ENCODE measurements around the gene COL9A1. TPM values are rescaled to one million over a fixed set of nuclear protein-coding genes. Genes with fewer than 3 reads are reported as not detected.

Gene COL9A1
- polyA plus RNA-seq, 1 of the 3 experiments (the other 2 are of a cell fraction): 0.05 TPM

GRCh38 chr6:70183538-70183937, 119.3 kb downstream of the COL9A1 start:
- Histone ChIP-seq H3K9me2 (no peaks in the 10 kb centered on the region), H3F3A (replicated peaks; ENCODE audit: insufficient read depth) (no peaks in the 10 kb centered on the region), H3K79me2 (ENCODE audit: insufficient read depth) (no peaks in the 10 kb centered on the region), H3K4me1 (ENCODE audit: control insufficient read depth in 1 of 2, insufficient read depth in 2 of 2, low read depth in 1 of 2, low read length in 1 of 2) (0 out of 4 replicates have a peak, but pooled peaks cover 0 to 4% of the 10 kb centered on the region in 2 experiments), H3K9ac (no peak overlapping the region), H3K4me2 (no peak overlapping the region), H3K9me3 (no peaks in the 10 kb centered on the region), H2AFZ (ENCODE audit: low read depth) (no peak overlapping the region), H3K36me3 (replicated peaks in 1 of 2; ENCODE audit: control insufficient read depth in 1 of 2, insufficient read depth in 2 of 2, low read length in 1 of 2) (no peaks in the 10 kb centered on the region), H3K27me3 (ENCODE audit: insufficient read depth) (no peaks in the 10 kb centered on the region), H3K27ac (ENCODE audit: low read depth in 2 of 2, low read length in 1 of 2) (no peak overlapping the region), H4K20me1 (ENCODE audit: insufficient read depth) (no peaks in the 10 kb centered on the region), H3K4me3 (ENCODE audit: low read depth in 2 of 2, low read length in 1 of 2) (no peak overlapping the region)
- POLR2A ChIA-PET: no interaction called here
- CTCF ChIA-PET: no interaction called here
- 32% methylated on average over 3 of the region's 3 CpGs for WGBS (ENCODE audit: low lambda C conversion rate)
- DNase-seq: no peak
- TF ChIP-seq IRF3 (IDR thresholded peaks at IDR 0.05; ENCODE audit: low read depth, low read length) (no peak), SIN3A (IDR thresholded peaks at IDR 0.05; ENCODE audit: borderline replicate concordance, low read depth, low read length) (no peak), NRF1 (IDR thresholded peaks at IDR 0.05; ENCODE audit: low read depth, low read length) (no peak), TCF12 (IDR thresholded peaks at IDR 0.05) (no peak), TEAD4 (IDR thresholded peaks at IDR 0.05; ENCODE audit: borderline replicate concordance, insufficient read depth) (no peak), YY1 (IDR thresholded peaks at IDR 0.05; ENCODE audit: low read depth) (no peak), REST (IDR thresholded peaks at IDR 0.05; ENCODE audit: low read depth, low read length) (no peak), CHD2 (IDR thresholded peaks at IDR 0.05; ENCODE audit: low read length, partially characterized antibody) (no peak), MXI1 (IDR thresholded peaks at IDR 0.05; ENCODE audit: low read depth, low read length) (no peak), MEF2A (IDR thresholded peaks at IDR 0.05; ENCODE audit: borderline replicate concordance, low read depth) (no peak), GATA2 (CRISPR knock-in tag; IDR thresholded peaks at IDR 0.05) (no peak), TAF1 (IDR thresholded peaks at IDR 0.05; ENCODE audit: borderline replicate concordance, low read depth, low read length) (no peak)

GRCh38 chr6:70180901-70181599, 121.8 kb downstream of the COL9A1 start:
- no peak for TF ChIP-seq FOXM1 (IDR thresholded peaks at IDR 0.05; ENCODE audit: low read depth)
- TF ChIP-seq ZBTB33 (IDR thresholded peaks at IDR 0.05; ENCODE audit: borderline replicate concordance, low read depth): no peak
- no peak for TF ChIP-seq RCOR1 (IDR thresholded peaks at IDR 0.05; ENCODE audit: low read length)
- no peak for TF ChIP-seq ELF1 (IDR thresholded peaks at IDR 0.05)
- no peak for TF ChIP-seq JUND (IDR thresholded peaks at IDR 0.05)
- TF ChIP-seq RFX5 (IDR thresholded peaks at IDR 0.05; ENCODE audit: low read length): no peak
- TF ChIP-seq EP300 (IDR thresholded peaks at IDR 0.05; ENCODE audit: borderline replicate concordance in 1 of 2, low read depth in 1 of 2, low read length in 1 of 2): no peak
- no peak for TF ChIP-seq FOSL2 (IDR thresholded peaks at IDR 0.05; ENCODE audit: borderline replicate concordance, low read depth)
- no peak for TF ChIP-seq USF1 (IDR thresholded peaks at IDR 0.05; ENCODE audit: borderline replicate concordance, low read depth)
- CTCF ChIA-PET: no interaction called here
- no peak for DNase-seq

More at GRCh38 chr6:70180901-70181599, 121.8 kb downstream of the COL9A1 start:
- no peaks in the 10 kb centered on the region for H3F3A ChIP-seq (replicated peaks; ENCODE audit: insufficient read depth)
- H3K36me3 ChIP-seq (replicated peaks in 1 of 2; ENCODE audit: control insufficient read depth in 1 of 2, insufficient read depth in 2 of 2, low read length in 1 of 2): no peaks in the 10 kb centered on the region
- no peak overlapping the region for H3K4me2 ChIP-seq
- H2AFZ ChIP-seq (ENCODE audit: low read depth): no peak overlapping the region
- no peak overlapping the region for H3K4me3 ChIP-seq (ENCODE audit: low read depth in 2 of 2, low read length in 1 of 2)
- H3K27me3 ChIP-seq (ENCODE audit: insufficient read depth): no peaks in the 10 kb centered on the region
- WGBS (ENCODE audit: low lambda C conversion rate): 0% methylated on average over 1 of the region's 1 CpG
- H3K9me2 ChIP-seq: no peaks in the 10 kb centered on the region
- no peak overlapping the region for H3K9ac ChIP-seq
- H3K9me3 ChIP-seq: no peaks in the 10 kb centered on the region
- POLR2A ChIA-PET: no interaction called here
- H3K27ac ChIP-seq (ENCODE audit: low read depth in 2 of 2, low read length in 1 of 2): peak overlapping the region in 1 of 2 experiments; percentile 40; a peak in 2 of 4 replicates
- no peaks in the 10 kb centered on the region for H4K20me1 ChIP-seq (ENCODE audit: insufficient read depth)
- 0 out of 4 replicates have a peak, but pooled peaks cover 0 to 4% of the 10 kb centered on the region in 2 experiments for H3K4me1 ChIP-seq (ENCODE audit: control insufficient read depth in 1 of 2, insufficient read depth in 2 of 2, low read depth in 1 of 2, low read length in 1 of 2)
- H3K79me2 ChIP-seq (ENCODE audit: insufficient read depth): no peaks in the 10 kb centered on the region
